ENCODE data around the gene LRRC26.

- TF ChIP-seq EZH2 (IDR thresholded peaks at IDR 0.05) (no peak), CTCF (IDR thresholded peaks at IDR 0.05 in 2 of 3, conservative IDR thresholded peaks at IDR 0.05 in 1 of 3; ENCODE audit: borderline replicate concordance in 1 of 3, insufficient read depth in 1 of 3, low read depth in 2 of 3, low read length in 2 of 3) (no peak), ZFX (IDR thresholded peaks at IDR 0.05) (no peak), ZNF274 (IDR thresholded peaks at IDR 0.05; ENCODE audit: low read depth, low read length) (no peak), POLR2A (IDR thresholded peaks at IDR 0.05; ENCODE audit: borderline replicate concordance, extremely low read depth, insufficient read depth, insufficient read length) (no peak), CEBPB (IDR thresholded peaks at IDR 0.05; ENCODE audit: low read depth) (no peak), SRF (IDR thresholded peaks at IDR 0.05; ENCODE audit: low read depth) (no peak), EZH2phosphoT487 (IDR thresholded peaks at IDR 0.05; ENCODE audit: borderline replicate concordance) (no peak), POLR2AphosphoS5 (IDR thresholded peaks at IDR 0.05; ENCODE audit: low read depth, low read length) (no peak)
- TF ChIP-seq, protein P1, sequence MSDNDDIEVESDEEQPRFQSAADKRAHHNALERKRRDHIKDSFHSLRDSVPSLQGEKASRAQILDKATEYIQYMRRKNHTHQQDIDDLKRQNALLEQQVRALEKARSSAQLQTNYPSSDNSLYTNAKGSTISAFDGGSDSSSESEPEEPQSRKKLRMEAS (IDR thresholded peaks at IDR 0.05): no peak
These were observed 4.2 kb upstream of the LRRC26 start for GRCh38 chr9:137173796-137174664.

Measured in HCT116 (cell line).